ENCODE data around the gene NEDD8.
"Not testable (repeated sequence)": the region's sequence is repeated elsewhere in the genome, so short reads cannot be mapped to it uniquely, and the experiment has no call there.

The NEDD8 gene

GRCh38 chr14:24216876-24217275, 15.3 kb downstream of the NEDD8 start:
- DNase-seq, result not testable (repeated sequence)

- DNase-seq, result no peak
Observed at GRCh38 chr14:24216345-24216699, 15.8 kb downstream of the NEDD8 start.

GRCh38 chr14:24215495-24216344, 16.4 kb downstream of the NEDD8 start, which contains the start of gene MDP1:
MDP1 (minus strand) TSS chr14:24216066; CDS start chr14:24215955, 111 bp downstream.
- peak; percentile 55 for DNase-seq

GRCh38 chr14:24213866-24214662, 18.1 kb downstream of the NEDD8 start:
- no peak for DNase-seq

- DNase-seq, result peak; percentile 71
Observed at GRCh38 chr14:24212924-24213865, 19.0 kb downstream of the NEDD8 start, which contains the start of gene CHMP4A. CHMP4A (minus strand) TSS chr14:24213488; CDS start chr14:24213439, 49 bp downstream.

- no peak for DNase-seq
Observed at GRCh38 chr14:24211311-24211710, 20.9 kb downstream of the NEDD8 start.

- DNase-seq, result no peak
Observed at GRCh38 chr14:24207625-24208024, 24.5 kb downstream of the NEDD8 start.

- DNase-seq, result no peak
Observed at GRCh38 chr14:24207104-24207551, 25.0 kb downstream of the NEDD8 start.

- DNase-seq, result no peak
Observed at GRCh38 chr14:24206260-24207103, 25.7 kb downstream of the NEDD8 start.

GRCh38 chr14:24204163-24205146, 27.7 kb downstream of the NEDD8 start:
- no peak for DNase-seq

GRCh38 chr14:24203249-24203886, 28.8 kb downstream of the NEDD8 start:
- not testable (repeated sequence) for DNase-seq

GRCh38 chr14:24202538-24202937, 29.6 kb downstream of the NEDD8 start:
- not testable (repeated sequence) for DNase-seq

- DNase-seq, result no peak
Observed at GRCh38 chr14:24198814-24199524, 33.2 kb downstream of the NEDD8 start.

GRCh38 chr14:24197056-24197450, 35.1 kb downstream of the NEDD8 start:
- no peak for DNase-seq

GRCh38 chr14:24196071-24197055, 35.8 kb downstream of the NEDD8 start:
- no peak for DNase-seq

GRCh38 chr14:24195186-24196070, 36.7 kb downstream of the NEDD8 start, which contains the start of gene TM9SF1:
TM9SF1 (minus strand) TSS chr14:24195441; CDS start chr14:24195019, 422 bp downstream.
- DNase-seq, result peak; percentile 82

GRCh38 chr14:24194873-24195185, 37.3 kb downstream of the NEDD8 start:
- DNase-seq, result no peak
